ENCODE measurements around the gene INPP4A.

The INPP4A gene

DNA sequence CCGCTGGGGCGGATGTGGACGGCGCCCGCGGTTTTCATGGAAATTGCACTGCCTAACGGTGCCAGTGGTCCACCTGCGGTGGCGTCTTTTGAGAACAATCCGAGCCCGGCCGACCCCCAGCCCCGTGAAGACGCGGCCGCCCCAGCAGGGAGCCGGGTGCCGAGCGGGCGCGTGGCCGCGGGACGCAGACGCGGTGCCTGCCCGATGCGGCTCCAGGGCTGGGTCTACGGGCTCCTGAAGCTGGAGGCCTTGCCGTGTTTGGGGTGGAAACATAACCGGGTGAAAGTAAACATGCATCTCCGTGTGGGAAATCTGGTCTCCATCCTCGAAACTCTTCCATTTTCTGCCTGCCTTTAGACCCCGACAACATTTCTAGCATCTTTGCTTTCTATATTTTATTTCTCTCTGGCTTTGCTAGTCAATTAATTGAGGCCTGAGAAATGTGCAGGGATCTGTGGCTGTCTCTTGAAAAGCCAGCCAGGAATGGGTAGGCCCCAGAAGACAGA lies 572 bp downstream of the INPP4A start:
- Histone ChIP-seq H3K9me3 (replicated peaks in 1 of 2; ENCODE audit: control insufficient read depth in 2 of 2, insufficient read depth in 1 of 2, low read depth in 1 of 2, low read length in 2 of 2) (peaks cover 0 to under 1% of the 10 kb centered on the region in 2 donors), H2AK5ac (ENCODE audit: low read depth, low read length) (peak overlapping the region; percentile 88), H3K4me1 (ENCODE audit: control insufficient read depth in 2 of 2, insufficient read depth in 1 of 2, low read depth in 1 of 2, low read length in 2 of 2) (peaks cover 5 to 8% of the 10 kb centered on the region in 2 donors), H3K27ac (replicated peaks; ENCODE audit: low read length) (no peak overlapping the region), H3K36me3 (replicated peaks in 1 of 2; ENCODE audit: control insufficient read depth in 2 of 2, insufficient read depth in 2 of 2, low read length in 2 of 2) (no peaks in the 10 kb centered on the region), H3K9ac (ENCODE audit: low read depth, low read length, poor library complexity) (peak overlapping the region; percentile 86), H3K18ac (ENCODE audit: low read length) (peak overlapping the region; percentile 77), H4K91ac (ENCODE audit: low read depth, low read length, poor library complexity) (no peak overlapping the region), H3K4ac (ENCODE audit: low read length) (no peak overlapping the region), H3K79me1 (ENCODE audit: low read depth, low read length) (no peaks in the 10 kb centered on the region), H3K4me3 (ENCODE audit: low read length in 2 of 2) (peak overlapping the region; percentile 96 to 97), H2AFZ (ENCODE audit: low read length) (peak overlapping the region; percentile 100), H3K4me2 (ENCODE audit: insufficient read depth, low read length, poor library complexity, severe bottlenecking) (peak overlapping the region; percentile 84), H2BK15ac (ENCODE audit: low read length) (no peak overlapping the region), H2BK5ac (ENCODE audit: low read length) (no peak overlapping the region), H4K8ac (ENCODE audit: low read depth, low read length) (no peak overlapping the region), H3K23ac (ENCODE audit: low read depth, low read length, poor library complexity) (no peak overlapping the region), H3K14ac (ENCODE audit: low read length) (no peak overlapping the region), H3K27me3 (ENCODE audit: control insufficient read depth in 3 of 3, insufficient read depth in 3 of 3, low read depth in 1 of 3, low read length in 3 of 3) (peaks cover 0 to 3% (median 0%) of the 10 kb centered on the region in 3 experiments), H2BK12ac (ENCODE audit: low read length) (no peak overlapping the region), H2BK120ac (ENCODE audit: low read depth, low read length) (no peak overlapping the region)
- no peak for DNase-seq (ENCODE audit: low spot score)
- no CpG with 5 or more reads among the region's 34 CpGs for WGBS, 2 donors (ENCODE audit: extremely low coverage in 2 of 2, insufficient read length in 2 of 2, insufficient replicate concordance in 1 of 2)

DNA sequence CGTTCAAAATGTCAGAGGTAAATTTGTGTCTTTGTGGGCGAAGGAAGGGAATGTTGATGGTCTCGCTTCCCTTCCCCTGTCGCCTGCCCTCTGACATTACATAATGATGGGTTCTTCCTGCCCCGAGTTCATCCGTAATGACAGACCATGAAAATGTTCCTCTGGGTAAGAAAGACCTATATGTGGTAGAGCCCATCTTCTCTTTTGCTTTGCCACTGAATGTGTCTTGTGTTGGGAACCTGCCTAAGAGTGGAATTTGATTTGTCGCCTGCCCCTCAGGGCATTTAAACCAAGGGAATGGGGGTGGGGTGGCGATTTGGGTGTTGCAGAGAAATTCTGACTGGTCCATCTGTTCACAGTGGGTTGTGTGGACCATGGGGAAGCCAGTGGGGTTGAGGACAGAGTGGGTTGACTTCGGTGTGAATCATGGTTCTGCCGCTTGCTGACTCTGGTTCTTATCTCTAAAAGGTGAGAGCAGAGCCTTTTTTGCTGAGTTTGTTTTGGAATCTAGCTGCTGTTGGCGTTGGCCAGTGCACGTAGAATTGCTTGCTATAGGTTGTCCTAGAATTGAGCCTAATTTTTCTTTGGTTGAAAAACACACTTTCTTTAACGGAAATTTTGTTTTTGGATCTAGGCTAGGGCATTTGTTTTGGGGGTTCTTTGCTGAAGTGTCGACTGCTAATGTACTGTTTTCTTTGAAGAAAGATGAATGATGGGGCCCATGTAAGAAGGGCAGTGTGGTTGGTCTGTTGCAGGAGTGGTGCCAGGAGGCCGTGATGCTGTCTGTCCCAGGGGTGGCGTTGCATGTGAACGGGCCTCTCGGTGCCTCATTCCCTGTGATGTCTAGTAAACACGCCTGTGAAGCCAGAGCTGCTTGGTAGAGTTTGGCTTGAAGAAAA lies 1.3 kb downstream of the INPP4A start:
- no peak overlapping the region for H3K14ac ChIP-seq (ENCODE audit: low read length)
- no peak overlapping the region for H3K23ac ChIP-seq (ENCODE audit: low read depth, low read length, poor library complexity)
- H2BK5ac ChIP-seq (ENCODE audit: low read length) = no peak overlapping the region
- no peak for DNase-seq (ENCODE audit: low spot score)
- no peak overlapping the region for H3K18ac ChIP-seq (ENCODE audit: low read length)
- H3K4me2 ChIP-seq (ENCODE audit: insufficient read depth, low read length, poor library complexity, severe bottlenecking) = peak overlapping the region; percentile 84
- peak overlapping the region; percentile 100 for H2AFZ ChIP-seq (ENCODE audit: low read length)
- no peaks in the 10 kb centered on the region for H3K36me3 ChIP-seq (replicated peaks in 1 of 2; ENCODE audit: control insufficient read depth in 2 of 2, insufficient read depth in 2 of 2, low read length in 2 of 2)
- no peaks in the 10 kb centered on the region for H3K9me3 ChIP-seq (replicated peaks in 1 of 2; ENCODE audit: control insufficient read depth in 2 of 2, insufficient read depth in 1 of 2, low read depth in 1 of 2, low read length in 2 of 2)
- H3K4ac ChIP-seq (ENCODE audit: low read length) = no peak overlapping the region
- no peak overlapping the region for H4K91ac ChIP-seq (ENCODE audit: low read depth, low read length, poor library complexity)
- WGBS, 2 donors (ENCODE audit: extremely low coverage in 2 of 2, insufficient read length in 2 of 2, insufficient replicate concordance in 1 of 2) = no CpG with 5 or more reads among the region's 19 CpGs
- H2BK12ac ChIP-seq (ENCODE audit: low read length) = no peak overlapping the region
- peak overlapping the region; percentile 17 for H3K9ac ChIP-seq (ENCODE audit: low read depth, low read length, poor library complexity)
- H3K27me3 ChIP-seq (ENCODE audit: control insufficient read depth in 3 of 3, insufficient read depth in 3 of 3, low read depth in 1 of 3, low read length in 3 of 3) = peaks cover 0 to 3% (median 0%) of the 10 kb centered on the region in 3 experiments
- H3K4me1 ChIP-seq (ENCODE audit: control insufficient read depth in 2 of 2, insufficient read depth in 1 of 2, low read depth in 1 of 2, low read length in 2 of 2) = peaks cover 5 to 8% of the 10 kb centered on the region in 2 donors
- H3K4me3 ChIP-seq (ENCODE audit: low read length in 2 of 2) = peak overlapping the region; percentile 96 to 97
- H2AK5ac ChIP-seq (ENCODE audit: low read depth, low read length) = no peak overlapping the region
- no peak overlapping the region for H4K8ac ChIP-seq (ENCODE audit: low read depth, low read length)
- H3K79me1 ChIP-seq (ENCODE audit: low read depth, low read length) = no peaks in the 10 kb centered on the region
- H2BK15ac ChIP-seq (ENCODE audit: low read length) = no peak overlapping the region
- no peak overlapping the region for H3K27ac ChIP-seq (replicated peaks; ENCODE audit: low read length)
- no peak overlapping the region for H2BK120ac ChIP-seq (ENCODE audit: low read depth, low read length)

DNA sequence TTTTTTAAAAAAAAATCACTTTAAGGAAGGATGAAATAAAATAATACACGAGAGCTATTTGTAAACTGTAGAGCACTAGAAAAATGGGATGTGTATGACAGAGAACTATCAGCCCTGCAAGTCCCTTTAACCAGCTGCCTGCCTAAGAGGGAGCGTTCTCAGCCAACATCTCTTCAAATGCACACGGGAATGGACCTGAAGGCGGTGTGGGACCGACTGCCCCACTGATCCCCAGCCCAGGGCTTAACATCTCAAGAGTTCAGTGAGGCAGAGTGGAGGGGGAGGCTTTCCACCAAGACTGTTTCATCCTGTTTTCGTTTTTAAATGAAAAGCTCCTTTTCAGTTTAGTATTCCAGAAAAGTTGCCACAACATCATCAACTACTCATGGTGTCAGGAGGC lies 2.2 kb downstream of the INPP4A start:
- H3K27me3 ChIP-seq (ENCODE audit: control insufficient read depth in 3 of 3, insufficient read depth in 3 of 3, low read depth in 1 of 3, low read length in 3 of 3) = peaks cover 0 to 3% (median 0%) of the 10 kb centered on the region in 3 experiments
- no peak overlapping the region for H3K14ac ChIP-seq (ENCODE audit: low read length)
- H3K9me3 ChIP-seq (replicated peaks in 1 of 2; ENCODE audit: control insufficient read depth in 2 of 2, insufficient read depth in 1 of 2, low read depth in 1 of 2, low read length in 2 of 2) = no peaks in the 10 kb centered on the region
- H4K8ac ChIP-seq (ENCODE audit: low read depth, low read length) = no peak overlapping the region
- WGBS, 2 donors (ENCODE audit: extremely low coverage in 2 of 2, insufficient read length in 2 of 2, insufficient replicate concordance in 1 of 2) = no CpG with 5 or more reads among the region's 6 CpGs
- no peak overlapping the region for H3K23ac ChIP-seq (ENCODE audit: low read depth, low read length, poor library complexity)
- no peak overlapping the region for H3K27ac ChIP-seq (replicated peaks; ENCODE audit: low read length)
- DNase-seq (ENCODE audit: low spot score) = no peak
- H3K79me1 ChIP-seq (ENCODE audit: low read depth, low read length) = no peaks in the 10 kb centered on the region
- H3K4me3 ChIP-seq (ENCODE audit: low read length in 2 of 2) = no peak overlapping the region
- no peak overlapping the region for H3K18ac ChIP-seq (ENCODE audit: low read length)
- H3K9ac ChIP-seq (ENCODE audit: low read depth, low read length, poor library complexity) = no peak overlapping the region
- H2AFZ ChIP-seq (ENCODE audit: low read length) = no peak overlapping the region
- H2BK12ac ChIP-seq (ENCODE audit: low read length) = no peak overlapping the region
- no peak overlapping the region for H2AK5ac ChIP-seq (ENCODE audit: low read depth, low read length)
- H4K91ac ChIP-seq (ENCODE audit: low read depth, low read length, poor library complexity) = no peak overlapping the region
- H3K4ac ChIP-seq (ENCODE audit: low read length) = no peak overlapping the region
- no peak overlapping the region for H2BK120ac ChIP-seq (ENCODE audit: low read depth, low read length)
- H3K36me3 ChIP-seq (replicated peaks in 1 of 2; ENCODE audit: control insufficient read depth in 2 of 2, insufficient read depth in 2 of 2, low read length in 2 of 2) = no peaks in the 10 kb centered on the region
- no peak overlapping the region for H2BK15ac ChIP-seq (ENCODE audit: low read length)
- no peak overlapping the region for H3K4me2 ChIP-seq (ENCODE audit: insufficient read depth, low read length, poor library complexity, severe bottlenecking)
- no peak overlapping the region for H2BK5ac ChIP-seq (ENCODE audit: low read length)
- peaks cover 5 to 8% of the 10 kb centered on the region in 2 donors for H3K4me1 ChIP-seq (ENCODE audit: control insufficient read depth in 2 of 2, insufficient read depth in 1 of 2, low read depth in 1 of 2, low read length in 2 of 2)

DNA sequence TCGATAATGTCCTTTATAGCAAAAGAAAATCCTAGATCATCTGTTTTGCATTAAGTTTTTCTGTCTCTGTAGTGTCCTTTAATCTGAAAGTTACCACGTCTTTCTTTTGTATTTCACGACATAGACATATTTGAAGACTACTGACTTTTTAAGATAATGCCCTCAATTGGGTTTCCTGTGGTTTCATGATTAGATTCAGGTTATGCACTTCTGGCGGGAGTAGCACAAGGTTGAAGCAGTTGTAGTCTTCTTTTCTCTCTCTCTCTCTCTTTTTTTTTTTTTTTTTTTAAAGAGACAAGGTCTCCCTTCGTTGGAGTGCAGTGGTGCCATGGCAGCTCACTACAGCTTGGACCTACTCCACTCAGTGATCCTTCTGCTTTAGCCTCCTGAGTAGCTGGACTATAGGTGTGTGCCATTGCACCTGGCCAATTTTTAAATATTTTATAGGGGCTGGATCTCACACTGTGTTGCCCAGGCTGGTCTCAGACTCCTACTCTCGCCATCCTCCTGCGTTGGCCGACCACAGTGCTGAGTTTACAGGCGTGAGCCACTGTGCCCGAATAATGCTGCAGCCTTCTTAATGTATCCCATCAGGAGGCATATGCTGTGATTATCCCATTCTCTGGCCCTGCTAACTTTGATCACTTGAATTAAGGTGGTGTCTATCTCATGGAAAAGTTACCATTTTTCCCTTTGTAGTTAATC lies 3.9 kb downstream of the INPP4A start:
- Histone ChIP-seq H4K8ac (ENCODE audit: low read depth, low read length) (no peak overlapping the region), H2BK12ac (ENCODE audit: low read length) (no peak overlapping the region), H3K4me2 (ENCODE audit: insufficient read depth, low read length, poor library complexity, severe bottlenecking) (no peak overlapping the region), H2AK5ac (ENCODE audit: low read depth, low read length) (no peak overlapping the region), H3K27me3 (ENCODE audit: control insufficient read depth in 3 of 3, insufficient read depth in 3 of 3, low read depth in 1 of 3, low read length in 3 of 3) (peaks cover 0 to 2% (median 0%) of the 10 kb centered on the region in 3 experiments), H2BK120ac (ENCODE audit: low read depth, low read length) (no peak overlapping the region), H3K4me3 (ENCODE audit: low read length in 2 of 2) (no peak overlapping the region), H3K14ac (ENCODE audit: low read length) (no peak overlapping the region), H2BK15ac (ENCODE audit: low read length) (no peak overlapping the region), H3K23ac (ENCODE audit: low read depth, low read length, poor library complexity) (no peak overlapping the region), H3K4me1 (ENCODE audit: control insufficient read depth in 2 of 2, insufficient read depth in 1 of 2, low read depth in 1 of 2, low read length in 2 of 2) (peaks cover 2 to 8% of the 10 kb centered on the region in 2 donors), H2BK5ac (ENCODE audit: low read length) (no peak overlapping the region), H3K4ac (ENCODE audit: low read length) (no peak overlapping the region), H3K27ac (replicated peaks; ENCODE audit: low read length) (no peak overlapping the region), H3K36me3 (replicated peaks in 1 of 2; ENCODE audit: control insufficient read depth in 2 of 2, insufficient read depth in 2 of 2, low read length in 2 of 2) (no peaks in the 10 kb centered on the region), H3K9ac (ENCODE audit: low read depth, low read length, poor library complexity) (no peak overlapping the region), H3K79me1 (ENCODE audit: low read depth, low read length) (peaks cover under 1% of the 10 kb centered on the region), H3K9me3 (replicated peaks in 1 of 2; ENCODE audit: control insufficient read depth in 2 of 2, insufficient read depth in 1 of 2, low read depth in 1 of 2, low read length in 2 of 2) (no peaks in the 10 kb centered on the region), H2AFZ (ENCODE audit: low read length) (no peak overlapping the region), H3K18ac (ENCODE audit: low read length) (no peak overlapping the region), H4K91ac (ENCODE audit: low read depth, low read length, poor library complexity) (no peak overlapping the region)
- no peak for DNase-seq (ENCODE audit: low spot score)
- WGBS, 2 donors (ENCODE audit: extremely low coverage in 2 of 2, insufficient read length in 2 of 2, insufficient replicate concordance in 1 of 2) = no CpG with 5 or more reads among the region's 10 CpGs
